Heart left ventricle (tissue), 13 donors: ENCODE data around the gene RRAGC.

Experiments
- CTCF ChIP-seq, 12 donors: fragments of 200-600 bp; sonication (generic) in 4 of 12; IDR thresholded peaks; one replicate each; pipeline versions ENCODE4 v1.5.0 to v1.8.0; 2018 to 2022; ENCODE audit warnings: antibody characterized with exemption in 12 of 12, mild to moderate bottlenecking in 5 of 12
- POLR2A ChIP-seq, 2 donors: fragments of 450-650 bp; IDR thresholded peaks; one replicate each; pipeline ENCODE4 v1.6.1; 2017; ENCODE audit warnings: antibody characterized with exemption in 2 of 2, mild to moderate bottlenecking in 2 of 2, moderate library complexity in 2 of 2
- donor health status: ischemic (EF 13 %, LVEDD 7.1; RV severe dilation, severe dysfunction).
- donor health status: DM: no; HTN: yes; CAD: no.
- donor health status: DM: no; HTN: no; CAD: no.
- donor health status: ischemic (EF 25% LVEDD 6.9; RV normal size, moderate dysfunction).
- donor health status: ischemic (EF 25% LVEDD 5.7; RV mildly dilated, moderate dysfunction).
- donor health status: ischemic (EF 35%, LVEDD 5.7; RV mildly dilated, moderate dysfunction).
- donor health status: nonischemic (EF 11% LVEDD 7.7; RV severe dilation, severe dysfunction).
- donor health status: DM: yes; HTN: yes; CAD: no.
- donor health status: PGD.
- donor health status: ischemic (EF 29% LVEDD 5.4; RV normal size, mild dysfunction).
- donor health status: nonischemic (EF 23%, LVEDD 6.1; RV moderate dilation, normal function).

GRCh38 chr1:38840281-38840680 lies 19.3 kb downstream of the RRAGC start:
- TF ChIP-seq CTCF (IDR thresholded peaks at IDR 0.05) = no peak
- TF ChIP-seq POLR2A (IDR thresholded peaks at IDR 0.05) = no peak
